ENCODE results near the gene PRDX6. TPM values are rescaled to one million over a fixed set of nuclear protein-coding genes. Genes with fewer than 3 reads are reported as not detected.
"Not testable (repeated sequence)": the region's sequence is repeated elsewhere in the genome, so short reads cannot be mapped to it uniquely, and the experiment has no call there.

Gene PRDX6
- total RNA-seq, 2 experiments from 2014 or later, result 123 to 153 TPM

GRCh38 chr1:173445656-173446055 lies 31.5 kb upstream of the PRDX6 start:
- DNase-seq, result no peak
- H3K27me3 Mint-ChIP-seq, result no peaks in the 10 kb centered on the region
- H3K9me3 Mint-ChIP-seq (ENCODE audit: low read depth), result peaks cover 11% of the 10 kb centered on the region
- CTCF ChIA-PET, result interaction anchor here (1.4 kb wide), 1 partner anchor 16 kb away, joined by 8 read pairs; no protein-coding TSS in a partner anchor
- H3K4me3 Mint-ChIP-seq, result no peak overlapping the region
- H3K36me3 Mint-ChIP-seq, result peaks cover 59% of the 10 kb centered on the region
- H3K27ac Mint-ChIP-seq, result no peak overlapping the region
- peaks cover 9% of the 10 kb centered on the region for H3K4me1 Mint-ChIP-seq
- ATAC-seq, result no peak

DNA sequence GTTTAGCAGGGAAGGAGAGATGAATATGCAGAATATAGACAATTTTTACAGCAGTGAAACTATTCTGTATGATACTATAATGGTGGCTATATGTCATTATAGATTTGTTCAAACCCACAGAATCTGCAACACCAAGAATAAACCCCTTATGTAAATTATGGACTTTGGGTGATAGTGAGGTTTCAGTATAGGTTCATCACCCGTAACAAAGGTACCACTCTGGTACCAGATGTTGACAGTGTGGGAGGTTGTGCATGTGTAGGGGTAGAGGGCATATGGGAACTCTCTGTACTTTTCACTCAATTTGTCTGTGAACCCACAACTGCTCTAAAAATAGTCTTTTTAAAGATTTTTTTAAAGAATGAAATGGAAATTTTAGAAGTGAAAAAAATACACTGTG lies 29.9 kb upstream of the PRDX6 start:
- H3K36me3 Mint-ChIP-seq, result peaks cover 58% of the 10 kb centered on the region
- no peak overlapping the region for H3K4me3 Mint-ChIP-seq
- CTCF ChIA-PET, result no interaction called here
- H3K9me3 Mint-ChIP-seq (ENCODE audit: low read depth), result peaks cover 11% of the 10 kb centered on the region
- DNase-seq (no peak), ATAC-seq (no peak)
- H3K27me3 Mint-ChIP-seq, result no peaks in the 10 kb centered on the region
- H3K27ac Mint-ChIP-seq, result no peak overlapping the region
- peaks cover 7% of the 10 kb centered on the region for H3K4me1 Mint-ChIP-seq

DNA sequence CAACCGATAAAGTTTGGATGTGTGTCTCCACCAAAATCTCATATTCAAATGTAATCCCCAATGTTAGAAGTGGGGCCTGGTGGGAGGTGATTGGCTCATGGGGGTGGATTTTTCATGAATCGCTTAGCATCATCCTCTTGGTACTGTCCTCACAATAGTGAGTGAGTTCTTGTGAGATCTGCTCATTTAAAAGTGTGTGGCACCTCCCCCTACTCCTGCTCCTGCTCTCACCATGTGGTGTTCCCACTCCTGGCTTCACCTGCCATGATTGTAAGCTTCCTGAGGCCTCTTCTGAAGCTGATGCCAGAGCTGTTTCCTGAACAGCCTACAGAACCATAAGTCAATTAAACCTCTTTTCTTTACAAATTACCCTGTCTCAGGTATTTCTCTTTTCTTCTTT lies 28.2 kb upstream of the PRDX6 start:
- H3K36me3 Mint-ChIP-seq, result peaks cover 54% of the 10 kb centered on the region
- H3K27me3 Mint-ChIP-seq, result no peaks in the 10 kb centered on the region
- DNase-seq (no peak), ATAC-seq (no peak)
- H3K4me3 Mint-ChIP-seq, result no peak overlapping the region
- no peak overlapping the region for H3K27ac Mint-ChIP-seq
- H3K4me1 Mint-ChIP-seq, result peaks cover 7% of the 10 kb centered on the region
- CTCF ChIA-PET, result no interaction called here
- H3K9me3 Mint-ChIP-seq (ENCODE audit: low read depth), result peaks cover 11% of the 10 kb centered on the region

DNA sequence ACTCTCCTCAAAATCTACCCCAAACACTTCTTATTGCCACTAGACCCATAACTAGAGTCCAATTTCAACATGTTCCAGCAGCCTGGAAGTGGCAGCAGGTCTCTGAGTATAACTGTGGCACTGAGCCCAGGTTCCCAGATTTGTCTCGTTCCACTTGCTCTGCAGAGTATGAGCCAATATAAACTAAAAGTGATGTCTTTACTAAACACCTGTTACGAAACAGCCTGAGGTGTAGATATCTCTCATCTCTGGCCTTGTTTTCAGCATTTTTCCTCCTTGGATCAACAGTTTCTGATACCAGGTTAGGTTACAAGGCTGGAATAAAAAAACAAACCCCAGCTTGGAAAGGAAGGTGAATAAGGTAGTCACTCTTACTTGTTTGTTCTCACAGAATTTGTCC lies 25.2 kb upstream of the PRDX6 start:
- no peak for DNase-seq
- Mint-ChIP-seq H3K4me1 (peaks cover 17% of the 10 kb centered on the region), H3K36me3 (peaks cover 47% of the 10 kb centered on the region), H3K4me3 (no peak overlapping the region), H3K9me3 (ENCODE audit: low read depth) (peaks cover 8% of the 10 kb centered on the region), H3K27me3 (no peaks in the 10 kb centered on the region), H3K27ac (no peak overlapping the region)
- CTCF ChIA-PET, result no interaction called here
- no peak for ATAC-seq

DNA sequence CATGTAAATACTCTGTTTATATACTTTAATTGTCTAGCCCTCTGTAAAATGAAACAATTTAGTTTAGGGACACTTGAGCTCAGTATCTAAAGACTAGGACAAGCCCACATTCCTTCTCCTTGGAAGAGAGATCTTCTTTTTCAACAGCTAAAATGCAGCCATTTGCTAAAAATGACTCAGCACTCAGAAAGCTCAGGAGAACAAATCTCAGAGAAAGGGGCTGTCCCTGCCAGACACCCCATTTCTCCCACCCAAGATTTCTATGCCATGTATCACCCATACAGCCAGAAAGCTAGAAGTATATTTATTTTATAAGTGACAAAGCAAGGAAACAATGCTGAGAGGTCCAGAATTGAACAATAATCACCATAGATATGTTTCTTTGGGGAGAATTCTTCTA lies 23.2 kb upstream of the PRDX6 start:
- Mint-ChIP-seq H3K4me1 (peaks cover 17% of the 10 kb centered on the region), H3K27ac (no peak overlapping the region), H3K9me3 (ENCODE audit: low read depth) (peaks cover 2% of the 10 kb centered on the region), H3K4me3 (no peak overlapping the region), H3K27me3 (no peaks in the 10 kb centered on the region), H3K36me3 (peaks cover 43% of the 10 kb centered on the region)
- CTCF ChIA-PET, result no interaction called here
- no peak for DNase-seq
- no peak for ATAC-seq

DNA sequence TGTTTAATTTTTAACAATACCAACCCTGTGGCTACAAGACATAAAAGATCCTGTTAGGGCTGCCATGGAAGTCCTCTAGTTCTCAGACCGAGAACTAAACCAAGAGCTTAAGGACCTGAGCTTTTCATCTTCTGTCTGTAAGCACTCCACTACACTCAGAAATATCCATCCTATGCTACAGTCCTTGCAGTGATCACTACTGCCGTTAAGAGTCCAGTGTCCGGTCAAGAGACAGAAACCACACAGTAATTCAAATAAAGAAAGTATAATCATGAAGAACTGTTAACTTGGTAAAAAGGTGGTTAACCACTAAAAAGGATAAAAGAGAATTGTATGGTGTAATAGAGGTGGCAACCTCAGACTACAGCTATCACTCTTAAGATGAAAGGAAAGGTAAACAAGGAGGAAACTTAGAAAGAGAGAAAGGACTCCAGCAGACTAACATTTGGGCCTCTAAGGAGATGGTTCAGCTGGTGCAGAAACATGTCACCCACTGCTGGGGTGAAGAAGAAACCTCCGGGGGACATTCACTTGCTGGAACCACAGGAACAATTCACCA lies 22.1 kb upstream of the PRDX6 start:
- Mint-ChIP-seq H3K27me3 (no peaks in the 10 kb centered on the region), H3K4me1 (peaks cover 23% of the 10 kb centered on the region), H3K36me3 (peaks cover 43% of the 10 kb centered on the region), H3K27ac (peak overlapping the region; percentile 61), H3K4me3 (no peak overlapping the region), H3K9me3 (ENCODE audit: low read depth) (peaks cover 2% of the 10 kb centered on the region)
- CTCF ChIA-PET, result interaction anchor here (1.4 kb wide), 1 partner anchor 25 kb away, joined by 3 read pairs; no protein-coding TSS in a partner anchor
- DNase-seq (no peak), ATAC-seq (peak; percentile 42)

- DNase-seq (no peak), ATAC-seq (no peak)
- Mint-ChIP-seq H3K9me3 (ENCODE audit: low read depth) (peaks cover 20% of the 10 kb centered on the region), H3K4me1 (peaks cover 18% of the 10 kb centered on the region), H3K27me3 (no peaks in the 10 kb centered on the region), H3K4me3 (no peak overlapping the region), H3K27ac (no peak overlapping the region), H3K36me3 (peaks cover 74% of the 10 kb centered on the region)
- CTCF ChIA-PET, result no interaction called here
Measured at GRCh38 chr1:173459885-173460284, 17.2 kb upstream of the PRDX6 start.

GRCh38 chr1:173462666-173463065 lies 14.5 kb upstream of the PRDX6 start:
- DNase-seq, ATAC-seq, H3K4me1 Mint-ChIP-seq, H3K27me3 Mint-ChIP-seq, CTCF ChIA-PET, H3K27ac Mint-ChIP-seq, H3K4me3 Mint-ChIP-seq: not testable (repeated sequence)
- peaks cover 27% of the 10 kb centered on the region for H3K9me3 Mint-ChIP-seq (ENCODE audit: low read depth)
- H3K36me3 Mint-ChIP-seq, result peaks cover 75% of the 10 kb centered on the region

- H3K4me3 Mint-ChIP-seq, CTCF ChIA-PET, H3K27ac Mint-ChIP-seq, H3K27me3 Mint-ChIP-seq, DNase-seq, ATAC-seq, H3K4me1 Mint-ChIP-seq: not testable (repeated sequence)
- peaks cover 33% of the 10 kb centered on the region for H3K9me3 Mint-ChIP-seq (ENCODE audit: low read depth)
- H3K36me3 Mint-ChIP-seq, result peaks cover 76% of the 10 kb centered on the region
Measured at GRCh38 chr1:173464185-173464584, 12.9 kb upstream of the PRDX6 start.

- Mint-ChIP-seq H3K9me3 (ENCODE audit: low read depth) (peaks cover 48% of the 10 kb centered on the region), H3K36me3 (peaks cover 81% of the 10 kb centered on the region), H3K27me3 (no peaks in the 10 kb centered on the region), H3K4me1 (no peaks in the 10 kb centered on the region), H3K4me3 (no peak overlapping the region), H3K27ac (no peak overlapping the region)
- DNase-seq (no peak), ATAC-seq (no peak)
- CTCF ChIA-PET, result no interaction called here
Measured at GRCh38 chr1:173467426-173467825, 9.7 kb upstream of the PRDX6 start.

GRCh38 chr1:173469656-173470055 lies 7.5 kb upstream of the PRDX6 start:
- ATAC-seq, result no peak
- H3K9me3 Mint-ChIP-seq (ENCODE audit: low read depth), result peaks cover 30% of the 10 kb centered on the region
- CTCF ChIA-PET, result interaction anchor here (1.8 kb wide), 1 partner anchor 39 kb away, joined by 4 read pairs; no protein-coding TSS in a partner anchor
- no peak overlapping the region for H3K4me3 Mint-ChIP-seq
- no peaks in the 10 kb centered on the region for H3K27me3 Mint-ChIP-seq
- no peak for DNase-seq
- peaks cover 8% of the 10 kb centered on the region for H3K4me1 Mint-ChIP-seq
- peaks cover 76% of the 10 kb centered on the region for H3K36me3 Mint-ChIP-seq
- no peak overlapping the region for H3K27ac Mint-ChIP-seq

- ATAC-seq (no peak), DNase-seq (no peak)
- Mint-ChIP-seq H3K4me3 (no peak overlapping the region), H3K4me1 (peaks cover 16% of the 10 kb centered on the region), H3K27ac (no peak overlapping the region), H3K36me3 (peaks cover 73% of the 10 kb centered on the region), H3K9me3 (ENCODE audit: low read depth) (peaks cover 27% of the 10 kb centered on the region), H3K27me3 (no peaks in the 10 kb centered on the region)
- CTCF ChIA-PET, result interaction anchor here (1.8 kb wide), 1 partner anchor 39 kb away, joined by 4 read pairs; no protein-coding TSS in a partner anchor
Measured at GRCh38 chr1:173470608-173471007, 6.5 kb upstream of the PRDX6 start.

GRCh38 chr1:173473599-173474011 lies 3.5 kb upstream of the PRDX6 start:
- H3K9me3 Mint-ChIP-seq (ENCODE audit: low read depth), result peaks cover 18% of the 10 kb centered on the region
- ATAC-seq (no peak), DNase-seq (no peak)
- no peak overlapping the region for H3K27ac Mint-ChIP-seq
- peaks cover 56% of the 10 kb centered on the region for H3K36me3 Mint-ChIP-seq
- H3K27me3 Mint-ChIP-seq, result no peaks in the 10 kb centered on the region
- no peak overlapping the region for H3K4me3 Mint-ChIP-seq
- H3K4me1 Mint-ChIP-seq, result peaks cover 29% of the 10 kb centered on the region
- CTCF ChIA-PET, result interaction anchor here (0.8 to 2.5 kb wide), 2 partner anchors 42 to 44 kb away, joined by 3 to 6 read pairs; no protein-coding TSS in a partner anchor

GRCh38 chr1:173474097-173474779 lies 2.9 kb upstream of the PRDX6 start:
- H3K9me3 Mint-ChIP-seq (ENCODE audit: low read depth), result peaks cover 14% of the 10 kb centered on the region
- H3K27ac Mint-ChIP-seq, result no peak overlapping the region
- no peak for ATAC-seq
- peaks cover 35% of the 10 kb centered on the region for H3K4me1 Mint-ChIP-seq
- no peaks in the 10 kb centered on the region for H3K27me3 Mint-ChIP-seq
- CTCF ChIA-PET, result interaction anchor here (2.5 kb wide), 1 partner anchor 44 kb away, joined by 6 read pairs; no protein-coding TSS in a partner anchor
- H3K36me3 Mint-ChIP-seq, result peaks cover 49% of the 10 kb centered on the region
- DNase-seq, result no peak
- no peak overlapping the region for H3K4me3 Mint-ChIP-seq

All from activated CD8-positive, alpha-beta memory T cell treated with anti-CD3 and anti-CD28 coated beads, Interleukin-2, amount 10 ng/mL, durations not matched to agents 7 days and 5 days (primary cell).